B cell (primary cell): ENCODE measurements around the gene NOXA1. TPM values are rescaled to one million over a fixed set of nuclear protein-coding genes. Genes with fewer than 3 reads are reported as not detected.

Source experiments
- ATAC-seq: fragments of 200-7000 bp; cut with Tn5 transposase; one replicate; pipeline ENCODE4 v1.10.0; 2021; ENCODE audit warnings: low read depth, mild to moderate bottlenecking, moderate number of reproducible peaks, moderate library complexity
- CTCF ChIA-PET: fragments of 350-600 bp; sonication (Branson Sonifier 250); formaldehyde crosslinking; loops from one replicate; lab custom pipeline; 2021; ENCODE audit warnings: antibody characterized with exemption, inconsistent platforms; lab: Charles Lee
- POLR2A ChIA-PET: fragments of 350-600 bp; sonication (Branson Sonifier 250); formaldehyde crosslinking; loops from one replicate; lab custom pipeline; 2021; ENCODE audit warnings: antibody characterized with exemption; lab: Charles Lee
- DNase-seq: peaks from one replicate; pipeline ENCODE4 v3.0.0; 2013
- H2AFZ ChIP-seq: 2 replicates; pipeline ENCODE4 v1.6.1; 2012; ENCODE audit warnings: mild to moderate bottlenecking, low read depth, low read length; ENCODE audit not compliant: insufficient read depth, poor library complexity, severe bottlenecking
- H3K27ac ChIP-seq, 2 donors: 1 replicate in 1 of 2; 2 replicates in 1 of 2; pipeline ENCODE4 v1.5.1; 2012 to 2013; ENCODE audit warnings: low read length in 2 of 2, mild to moderate bottlenecking in 2 of 2, moderate library complexity in 1 of 2
- H3K27me3 ChIP-seq, 4 experiments: fragments of 200-600 bp in 1 of 4; sonication (generic) in 1 of 4; replicated peaks in 1 of 4; 1 replicate in 2 of 4; 2 replicates in 2 of 4; pipeline versions ENCODE4 v1.6.1 to v1.7.0; 2013 to 2016; ENCODE audit warnings: low read length in 3 of 4, mild to moderate bottlenecking in 2 of 4, mixed read lengths in 1 of 4, moderate library complexity in 1 of 4; ENCODE audit not compliant: insufficient read depth in 4 of 4, control insufficient read depth in 3 of 4; ENCODE audit errors: control extremely low read depth in 1 of 4
- H3K36me3 ChIP-seq, 2 experiments: replicated peaks in 1 of 2; 1 replicate in 1 of 2; 2 replicates in 1 of 2; pipeline versions ENCODE4 v1.6.1 to v1.7.1; 2013; ENCODE audit warnings: low read length in 1 of 2; ENCODE audit not compliant: insufficient read depth in 2 of 2, control insufficient read depth in 1 of 2; ENCODE audit errors: control extremely low read depth in 1 of 2, extremely low read depth in 1 of 2
- H3K4me1 ChIP-seq, 2 donors: fragments of 200-600 bp in 1 of 2; sonication (generic) in 1 of 2; 1 replicate in 1 of 2; 2 replicates in 1 of 2; pipeline versions ENCODE4 v1.5.1 to v1.6.1; 2013 to 2017; ENCODE audit warnings: low read length in 2 of 2; ENCODE audit not compliant: control insufficient read depth in 2 of 2, insufficient read depth in 2 of 2
- H3K4me2 ChIP-seq: replicated peaks from 2 replicates; pipeline ENCODE3; 2012; ENCODE audit warnings: mild to moderate bottlenecking, low read depth, low read length; ENCODE audit not compliant: poor library complexity, severe bottlenecking
- H3K4me3 ChIP-seq, 5 experiments: fragments of 200-600 bp in 1 of 5; sonication (generic) in 1 of 5; 1 replicate in 3 of 5; 2 replicates in 2 of 5; pipeline versions ENCODE4 v1.5.1 to v1.7.0; 2011 to 2016; ENCODE audit warnings: low read length in 4 of 5, mild to moderate bottlenecking in 4 of 5, low read depth in 2 of 5, control low read depth in 1 of 5, moderate library complexity in 1 of 5; ENCODE audit not compliant: insufficient read depth in 1 of 5; ENCODE audit errors: control extremely low read depth in 1 of 5, extremely low read depth in 1 of 5
- H3K79me2 ChIP-seq: fragments of 200-600 bp; sonication (generic); one replicate; pipeline ENCODE4 v1.6.0; 2016; ENCODE audit warnings: low read length; ENCODE audit not compliant: control insufficient read depth, insufficient read depth
- H3K9ac ChIP-seq: fragments of 200-600 bp; sonication (generic); 2 replicates; pipeline ENCODE4 v1.6.1; 2017; ENCODE audit warnings: mild to moderate bottlenecking, low read length, moderate library complexity
- H3K9me3 ChIP-seq, 3 donors: one replicate each; pipeline versions ENCODE4 v1.6.1 to v1.7.1; 2013; ENCODE audit warnings: low read length in 2 of 3; ENCODE audit not compliant: control insufficient read depth in 2 of 3, insufficient read depth in 1 of 3; ENCODE audit errors: control extremely low read depth in 1 of 3
- H4K20me1 ChIP-seq: 2 replicates; pipeline ENCODE4 v1.6.0; 2012; ENCODE audit warnings: mild to moderate bottlenecking, low read length; ENCODE audit not compliant: insufficient read depth, control insufficient read depth, poor library complexity, severe bottlenecking
- H3K27ac Mint-ChIP-seq: one replicate; pipeline ENCODE4 v1.8.0; 2021; ENCODE audit warnings: mixed read lengths
- H3K27me3 Mint-ChIP-seq: one replicate; pipeline ENCODE4 v1.8.0; 2021; ENCODE audit warnings: mixed read lengths
- H3K4me1 Mint-ChIP-seq: one replicate; pipeline ENCODE4 v1.8.0; 2021; ENCODE audit warnings: mixed read lengths
- H3K4me3 Mint-ChIP-seq: one replicate; pipeline ENCODE4 v1.8.0; 2021; ENCODE audit warnings: mixed read lengths
- H3K9me3 Mint-ChIP-seq: one replicate; pipeline ENCODE4 v1.8.0; 2022; ENCODE audit warnings: mixed read lengths; ENCODE audit not compliant: insufficient read depth
- CTCF ChIP-seq: fragments of 200-600 bp; IDR thresholded peaks from one replicate; pipeline ENCODE4 v1.8.0; 2022; ENCODE audit warnings: antibody characterized with exemption, mild to moderate bottlenecking
- EZH2 ChIP-seq: IDR thresholded peaks from 2 replicates; pipeline ENCODE4 v1.6.1; 2012; ENCODE audit warnings: borderline replicate concordance, low read depth, mild to moderate bottlenecking, moderate library complexity, low read length; ENCODE audit not compliant: insufficient read depth, poor library complexity, severe bottlenecking
- WGBS: methylation state at CpG from one replicate; pipeline ENCODE4 v1.1.5; 2013; ENCODE audit warnings: missing lambda C conversion rate; ENCODE audit not compliant: insufficient coverage; 5-methylcytosine and 5-hydroxymethylcytosine counted together
- intact Hi-C: fragments of 100-400 bp; cut with micrococcal nuclease; formaldehyde crosslinking; loops from one replicate; pipeline ENCODE4 v1.10.0; 2022
- polyA plus RNA-seq: library from polyadenylated mRNA; depleted of rRNA; stranded (reverse); fragments of >200 nt; gene quantifications from 2 replicates; pipeline ENCODE4 v1.2.3, GENCODE V29; 2012
- total RNA-seq, 2 donors: library from RNA; stranded (reverse); fragments of 120-200 nt in 1 of 2; gene quantifications; 1 replicate in 1 of 2; 2 replicates in 1 of 2; pipeline versions ENCODE4 v1.2.3 to v1.2.4, GENCODE V29; 2013 to 2022

Gene NOXA1
- total and polyA plus RNA-seq, 2 donors (not counting 1 experiment from before 2014, with no cell fraction given), result 5.7 to 7.7 TPM

- Histone ChIP-seq H3K79me2 (no peaks in the 10 kb centered on the region), H2AFZ (no peak overlapping the region), H3K9ac (no peak overlapping the region), H3K4me1 (peaks cover 0 to 7% of the 10 kb centered on the region in 2 donors), H3K27ac (no peak overlapping the region), H3K36me3 (no peaks in the 10 kb centered on the region), H4K20me1 (no peaks in the 10 kb centered on the region), H3K4me2 (no peak overlapping the region), H3K27me3 (peaks cover 0 to 7% (median 3%) of the 10 kb centered on the region in 4 experiments), H3K9me3 (peaks cover 0 to 4% (median 0%) of the 10 kb centered on the region in 3 donors), H3K4me3 (no peak overlapping the region)
- H3K4me3 Mint-ChIP-seq, result no peak overlapping the region
- CTCF ChIA-PET, result interaction anchor here (1.3 kb wide), 1 partner anchor 8 kb away, joined by 4 read pairs; no protein-coding TSS in a partner anchor
- no peak for TF ChIP-seq CTCF
- TF ChIP-seq EZH2, result no peak
- DNase-seq (no peak), ATAC-seq (no peak)
- H3K9me3 Mint-ChIP-seq, result no peaks in the 10 kb centered on the region
- H3K4me1 Mint-ChIP-seq, result peaks cover 2% of the 10 kb centered on the region
- 93% methylated on average over 24 of the region's 24 CpGs for WGBS
- POLR2A ChIA-PET, result interaction anchor here (1.0 kb wide), 1 partner anchor 11 kb away, joined by 3 read pairs; no protein-coding TSS in a partner anchor
- no peak overlapping the region for H3K27ac Mint-ChIP-seq
- H3K27me3 Mint-ChIP-seq, result peaks cover 2% of the 10 kb centered on the region
- intact Hi-C loops, result no loop called here
Measured at GRCh38 chr9:137436761-137437600, 13.8 kb downstream of the NOXA1 start.
